ENCODE results near the gene ACVRL1. TPM values are rescaled to one million over a fixed set of nuclear protein-coding genes. Genes with fewer than 3 reads are reported as not detected.

The ACVRL1 gene
- total RNA-seq, 2 donors from 2014 or later, result 121 to 162 TPM

- intact Hi-C loops (cut with DNase I), result no loop called here
- Histone ChIP-seq H3K9ac (ENCODE audit: low read depth in 2 of 2, low read length in 2 of 2) (no peak overlapping the region), H3K9me3 (no peaks in the 10 kb centered on the region), H3K4me1 (peaks cover 5% of the 10 kb centered on the region), H3K36me3 (no peaks in the 10 kb centered on the region), H3K27me3 (no peaks in the 10 kb centered on the region), H3K4me3 (no peak overlapping the region), H3K27ac (no peak overlapping the region)
- no peak for DNase-seq
- no peak for TF ChIP-seq CTCF (IDR thresholded peaks at IDR 0.05)
Observed at GRCh38 chr12:51896236-51896635, 11.1 kb upstream of the ACVRL1 start.

- no peak for DNase-seq
Observed at GRCh38 chr12:51897181-51897580, 10.1 kb upstream of the ACVRL1 start.

GRCh38 chr12:51898506-51898905 lies 8.8 kb upstream of the ACVRL1 start:
- H3K27ac ChIP-seq, result peak overlapping the region; percentile 48
- intact Hi-C loops (cut with DNase I), result no loop called here

More at GRCh38 chr12:51897181-51897580, 10.1 kb upstream of the ACVRL1 start:
- no peaks in the 10 kb centered on the region for H3K27me3 ChIP-seq
- H3K36me3 ChIP-seq, result no peaks in the 10 kb centered on the region
- intact Hi-C loops (cut with DNase I), result no loop called here
- peaks cover 5% of the 10 kb centered on the region for H3K4me1 ChIP-seq
- H3K4me3 ChIP-seq, result no peak overlapping the region
- H3K27ac ChIP-seq, result no peak overlapping the region
- no peak overlapping the region for H3K9ac ChIP-seq (ENCODE audit: low read depth in 2 of 2, low read length in 2 of 2)
- no peaks in the 10 kb centered on the region for H3K9me3 ChIP-seq
- no peak for TF ChIP-seq CTCF (IDR thresholded peaks at IDR 0.05)

GRCh38 chr12:51898937-51899336 lies 8.4 kb upstream of the ACVRL1 start:
- H3K9ac ChIP-seq (ENCODE audit: low read depth in 2 of 2, low read length in 2 of 2), result no peak overlapping the region
- no peaks in the 10 kb centered on the region for H3K9me3 ChIP-seq
- peak overlapping the region; percentile 48 for H3K27ac ChIP-seq
- no peaks in the 10 kb centered on the region for H3K36me3 ChIP-seq
- H3K4me3 ChIP-seq, result no peak overlapping the region
- DNase-seq, result no peak
- H3K27me3 ChIP-seq, result no peaks in the 10 kb centered on the region
- TF ChIP-seq CTCF (IDR thresholded peaks at IDR 0.05), result no peak
- intact Hi-C loops (cut with DNase I), result no loop called here
- peaks cover 5% of the 10 kb centered on the region for H3K4me1 ChIP-seq

More at GRCh38 chr12:51898506-51898905, 8.8 kb upstream of the ACVRL1 start:
- no peak for TF ChIP-seq CTCF (IDR thresholded peaks at IDR 0.05)
- Histone ChIP-seq H3K4me1 (peaks cover 5% of the 10 kb centered on the region), H3K9ac (ENCODE audit: low read depth in 2 of 2, low read length in 2 of 2) (no peak overlapping the region), H3K4me3 (no peak overlapping the region), H3K9me3 (no peaks in the 10 kb centered on the region), H3K27me3 (no peaks in the 10 kb centered on the region), H3K36me3 (no peaks in the 10 kb centered on the region)
- DNase-seq, result no peak

GRCh38 chr12:51900323-51900889 lies 6.9 kb upstream of the ACVRL1 start:
- TF ChIP-seq CTCF (IDR thresholded peaks at IDR 0.05), result no peak
- H3K9me3 ChIP-seq, result no peaks in the 10 kb centered on the region
- H3K4me1 ChIP-seq, result peaks cover 5% of the 10 kb centered on the region
- intact Hi-C loops (cut with DNase I), result no loop called here
- no peak overlapping the region for H3K9ac ChIP-seq (ENCODE audit: low read depth in 2 of 2, low read length in 2 of 2)
- H3K27me3 ChIP-seq, result no peaks in the 10 kb centered on the region
- no peak overlapping the region for H3K27ac ChIP-seq
- no peaks in the 10 kb centered on the region for H3K36me3 ChIP-seq
- H3K4me3 ChIP-seq, result no peak overlapping the region
- DNase-seq, result peak; percentile 19
